ENCODE results near the gene OSTN. TPM values are rescaled to one million over a fixed set of nuclear protein-coding genes. Genes with fewer than 3 reads are reported as not detected.

OSTN gene
- total and polyA plus RNA-seq, 8 donors, result 0.04 to 0.06 TPM; not detected in 6

GRCh38 chr3:191246630-191247029 lies 47.6 kb downstream of the OSTN start:
- intact Hi-C loops (cut with DNase I), result loop anchor here in 1 of 2 donors (10.0 kb wide), 1 partner anchor 138 kb away; no protein-coding TSS in a partner anchor
- ATAC-seq (no peak), DNase-seq (no peak)

GRCh38 chr3:191253089-191253799 lies 54.2 kb downstream of the OSTN start:
- no peaks in the 10 kb centered on the region for H3K36me3 ChIP-seq
- H3K9me3 ChIP-seq, result no peaks in the 10 kb centered on the region
- DNase-seq (no peak), ATAC-seq (no peak)
- H3K4me1 ChIP-seq, result no peaks in the 10 kb centered on the region
- intact Hi-C loops (cut with DNase I), result no loop called here
- no peak for TF ChIP-seq CTCF (IDR thresholded peaks at IDR 0.05)
- no peaks in the 10 kb centered on the region for H3K27me3 ChIP-seq
- H3K27ac ChIP-seq, result no peak overlapping the region
- no peak overlapping the region for H3K4me3 ChIP-seq

More at GRCh38 chr3:191246630-191247029, 47.6 kb downstream of the OSTN start:
- no peaks in the 10 kb centered on the region for H3K36me3 ChIP-seq
- no peak for TF ChIP-seq CTCF (IDR thresholded peaks at IDR 0.05)
- H3K4me1 ChIP-seq, result no peaks in the 10 kb centered on the region
- H3K27me3 ChIP-seq, result no peaks in the 10 kb centered on the region
- no peaks in the 10 kb centered on the region for H3K9me3 ChIP-seq
- H3K4me3 ChIP-seq, result no peak overlapping the region
- H3K27ac ChIP-seq, result no peak overlapping the region

- H3K27me3 ChIP-seq, result no peaks in the 10 kb centered on the region
- H3K4me1 ChIP-seq, result no peaks in the 10 kb centered on the region
- DNase-seq, result no peak
- intact Hi-C loops (cut with DNase I), result no loop called here
- no peak for TF ChIP-seq CTCF (IDR thresholded peaks at IDR 0.05)
- H3K9me3 ChIP-seq, result no peaks in the 10 kb centered on the region
- no peak overlapping the region for H3K4me3 ChIP-seq
- no peaks in the 10 kb centered on the region for H3K36me3 ChIP-seq
- no peak overlapping the region for H3K27ac ChIP-seq
- no peak for ATAC-seq
These were observed 55.2 kb downstream of the OSTN start for GRCh38 chr3:191254098-191254873.

GRCh38 chr3:191255156-191255555 lies 56.1 kb downstream of the OSTN start:
- TF ChIP-seq CTCF (IDR thresholded peaks at IDR 0.05), result no peak
- H3K27ac ChIP-seq, result no peak overlapping the region
- no peaks in the 10 kb centered on the region for H3K9me3 ChIP-seq
- no peaks in the 10 kb centered on the region for H3K27me3 ChIP-seq
- no peaks in the 10 kb centered on the region for H3K4me1 ChIP-seq
- H3K36me3 ChIP-seq, result no peaks in the 10 kb centered on the region
- no peak for ATAC-seq
- intact Hi-C loops (cut with DNase I), result no loop called here
- no peak overlapping the region for H3K4me3 ChIP-seq
- DNase-seq, result no peak

GRCh38 chr3:191256405-191256804 lies 57.4 kb downstream of the OSTN start:
- H3K27ac ChIP-seq, result no peak overlapping the region
- ATAC-seq (no peak), DNase-seq (no peak)
- no peak overlapping the region for H3K4me3 ChIP-seq
- intact Hi-C loops (cut with DNase I), result no loop called here
- TF ChIP-seq CTCF (IDR thresholded peaks at IDR 0.05), result no peak
- H3K9me3 ChIP-seq, result no peaks in the 10 kb centered on the region
- no peaks in the 10 kb centered on the region for H3K36me3 ChIP-seq
- no peaks in the 10 kb centered on the region for H3K4me1 ChIP-seq
- no peaks in the 10 kb centered on the region for H3K27me3 ChIP-seq

Data from left lung (tissue), 10 donors.